Subcutaneous abdominal adipose tissue (tissue), 5 donors: ENCODE measurements around the gene APOBEC3C.
"Not testable (repeated sequence)": the region's sequence is repeated elsewhere in the genome, so short reads cannot be mapped to it uniquely, and the experiment has no call there.

Experiments
- H3K27ac ChIP-seq: one replicate; pipeline ENCODE4 v1.7.0; 2013; ENCODE audit warnings: low read depth, mild to moderate bottlenecking, inconsistent platforms, low read length, moderate library complexity
- H3K27me3 ChIP-seq, 5 donors: one replicate each; pipeline ENCODE4 v1.7.0; 2013; ENCODE audit warnings: low read length in 5 of 5, inconsistent platforms in 1 of 5; ENCODE audit not compliant: control insufficient read depth in 5 of 5, insufficient read depth in 4 of 5
- H3K36me3 ChIP-seq, 5 donors: one replicate each; pipeline ENCODE4 v1.7.0; 2013; ENCODE audit warnings: low read length in 5 of 5; ENCODE audit not compliant: control insufficient read depth in 5 of 5, insufficient read depth in 5 of 5
- H3K4me1 ChIP-seq, 5 donors: one replicate each; pipeline ENCODE4 v1.7.0; 2013; ENCODE audit warnings: low read length in 5 of 5, mild to moderate bottlenecking in 3 of 5, moderate library complexity in 1 of 5; ENCODE audit not compliant: control insufficient read depth in 5 of 5, insufficient read depth in 5 of 5
- H3K4me3 ChIP-seq, 5 donors: one replicate each; pipeline ENCODE4 v1.7.0; 2013; ENCODE audit warnings: low read length in 5 of 5, low read depth in 1 of 5
- H3K9ac ChIP-seq, 5 donors: one replicate each; pipeline ENCODE4 v1.7.0; 2013; ENCODE audit warnings: low read length in 5 of 5, mild to moderate bottlenecking in 4 of 5, moderate library complexity in 3 of 5
- H3K9me3 ChIP-seq, 5 donors: one replicate each; pipeline ENCODE4 v1.7.0; 2013; ENCODE audit warnings: low read length in 5 of 5; ENCODE audit not compliant: control insufficient read depth in 5 of 5
- donor health status: healthy.
- donor health status: healthy.
- donor health status: healthy.
- donor health status: healthy.
- donor health status: healthy.

APOBEC3C gene

DNA sequence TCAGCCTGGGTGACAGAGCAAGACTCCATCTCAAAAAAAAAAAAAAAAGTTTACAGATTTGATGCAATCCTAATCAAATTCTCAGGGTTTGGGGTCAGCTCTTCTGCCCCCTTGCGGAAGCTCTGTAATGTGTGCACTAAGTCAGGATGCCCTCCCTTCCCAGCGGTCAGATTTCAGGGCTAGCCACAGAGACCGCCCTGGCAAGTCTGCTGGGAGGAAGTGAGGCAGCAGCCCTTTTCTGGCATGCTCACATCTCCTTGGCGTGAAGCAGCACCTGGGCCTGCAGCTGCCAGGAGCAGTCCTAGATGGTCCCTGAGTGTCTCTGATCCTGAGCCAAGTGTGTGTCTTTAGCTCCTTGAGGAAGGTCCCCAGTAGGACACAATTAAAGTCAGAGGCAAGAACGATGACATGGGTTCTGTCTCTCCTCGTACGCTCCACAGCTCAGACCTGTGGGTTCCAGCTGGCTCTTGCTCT, 10.9 kb upstream of the APOBEC3C start:
- Histone ChIP-seq H3K27ac (no peak overlapping the region), H3K9me3 (no peaks in the 10 kb centered on the region), H3K4me3 (no peak overlapping the region), H3K36me3 (no peaks in the 10 kb centered on the region), H3K27me3 (peaks cover 0 to 9% (median 8%) of the 10 kb centered on the region in 5 donors), H3K9ac (no peak overlapping the region), H3K4me1 (peaks cover 0 to 5% (median 3%) of the 10 kb centered on the region in 5 donors)

DNA sequence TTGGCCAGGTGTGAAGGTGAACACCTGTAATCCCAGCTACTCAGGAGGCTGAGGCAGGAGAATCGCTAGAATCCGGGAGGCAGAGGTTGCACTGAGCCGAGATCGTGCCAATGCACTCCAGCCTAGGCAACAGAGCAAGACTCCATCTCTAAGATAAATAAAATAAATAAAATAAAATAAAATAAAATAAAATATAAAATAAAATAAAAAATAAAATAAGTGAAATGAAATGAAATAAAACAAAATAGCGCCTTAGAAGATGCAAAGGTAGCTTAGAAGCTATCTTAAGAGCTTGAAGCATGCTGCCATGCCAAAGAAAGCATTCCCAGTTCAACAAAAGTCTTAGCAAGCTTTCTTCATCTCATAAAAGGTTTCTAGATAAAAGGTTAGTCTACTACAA, 6.9 kb upstream of the APOBEC3C start:
- Histone ChIP-seq H3K4me1 (peaks cover 0 to 5% (median 3%) of the 10 kb centered on the region in 5 donors), H3K36me3 (no peaks in the 10 kb centered on the region), H3K27me3 (no peaks in the 10 kb centered on the region), H3K4me3 (no peak overlapping the region), H3K9me3 (no peaks in the 10 kb centered on the region), H3K27ac (no peak overlapping the region), H3K9ac (no peak overlapping the region)

DNA sequence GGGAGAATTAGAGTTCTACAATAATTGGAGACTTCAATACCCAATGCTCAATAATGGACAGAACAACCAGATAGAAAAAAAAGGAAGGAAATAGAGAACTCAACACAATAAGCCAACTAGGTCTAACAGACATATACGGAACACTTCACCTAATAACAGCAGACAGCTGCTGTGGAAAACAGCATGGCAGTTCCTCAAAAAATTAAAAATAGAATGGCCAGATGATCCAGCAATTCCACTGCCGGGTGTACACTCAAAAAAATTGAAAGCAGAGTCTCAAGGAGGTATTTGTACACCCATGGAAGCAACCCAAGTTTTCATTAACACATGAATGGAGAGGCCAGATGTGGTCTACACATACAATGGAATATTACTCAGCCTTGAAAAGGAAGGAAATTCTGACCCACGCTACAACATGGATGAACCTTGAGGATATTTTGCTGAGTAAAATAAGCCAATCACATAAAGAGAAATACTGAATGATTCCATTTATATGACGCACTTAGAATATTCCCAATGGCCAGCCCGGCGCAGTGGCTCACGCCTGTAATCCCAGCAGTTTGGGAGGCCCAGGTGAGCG, 5.7 kb upstream of the APOBEC3C start:
- H3K9ac ChIP-seq, H3K4me1 ChIP-seq, H3K36me3 ChIP-seq: not testable (repeated sequence)

DNA sequence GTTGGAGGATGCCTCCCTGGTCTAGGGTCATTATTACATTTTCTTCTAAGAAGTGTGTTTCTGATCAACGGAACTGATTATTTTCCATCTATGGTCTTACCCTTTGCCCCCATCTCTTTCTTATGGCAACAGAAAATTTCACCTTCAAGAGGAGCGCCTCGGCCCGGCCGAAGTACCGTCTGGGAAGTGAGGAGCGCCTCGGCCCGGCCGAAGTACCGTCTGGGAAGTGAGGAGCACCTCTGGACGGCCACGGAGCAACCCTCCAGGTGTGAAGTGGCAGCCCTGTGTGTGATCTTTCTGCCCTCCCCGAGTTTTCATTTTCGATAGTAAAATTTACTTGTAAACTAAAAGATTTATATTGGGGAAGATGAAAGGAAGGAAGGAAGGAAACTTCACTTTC, 3.1 kb upstream of the APOBEC3C start:
- H3K4me3 ChIP-seq, result no peak overlapping the region
- H3K9me3 ChIP-seq, result no peaks in the 10 kb centered on the region
- H3K27ac ChIP-seq, result no peak overlapping the region
- H3K27me3 ChIP-seq, result no peaks in the 10 kb centered on the region
- no peak overlapping the region for H3K9ac ChIP-seq
- peaks cover 0 to 22% (median 14%) of the 10 kb centered on the region in 5 donors for H3K4me1 ChIP-seq
- H3K36me3 ChIP-seq, result no peaks in the 10 kb centered on the region

More for the DNA sequence above, 5.7 kb upstream of the APOBEC3C start:
- not testable (repeated sequence) for H3K27ac ChIP-seq, H3K4me3 ChIP-seq, H3K9me3 ChIP-seq, H3K27me3 ChIP-seq

DNA sequence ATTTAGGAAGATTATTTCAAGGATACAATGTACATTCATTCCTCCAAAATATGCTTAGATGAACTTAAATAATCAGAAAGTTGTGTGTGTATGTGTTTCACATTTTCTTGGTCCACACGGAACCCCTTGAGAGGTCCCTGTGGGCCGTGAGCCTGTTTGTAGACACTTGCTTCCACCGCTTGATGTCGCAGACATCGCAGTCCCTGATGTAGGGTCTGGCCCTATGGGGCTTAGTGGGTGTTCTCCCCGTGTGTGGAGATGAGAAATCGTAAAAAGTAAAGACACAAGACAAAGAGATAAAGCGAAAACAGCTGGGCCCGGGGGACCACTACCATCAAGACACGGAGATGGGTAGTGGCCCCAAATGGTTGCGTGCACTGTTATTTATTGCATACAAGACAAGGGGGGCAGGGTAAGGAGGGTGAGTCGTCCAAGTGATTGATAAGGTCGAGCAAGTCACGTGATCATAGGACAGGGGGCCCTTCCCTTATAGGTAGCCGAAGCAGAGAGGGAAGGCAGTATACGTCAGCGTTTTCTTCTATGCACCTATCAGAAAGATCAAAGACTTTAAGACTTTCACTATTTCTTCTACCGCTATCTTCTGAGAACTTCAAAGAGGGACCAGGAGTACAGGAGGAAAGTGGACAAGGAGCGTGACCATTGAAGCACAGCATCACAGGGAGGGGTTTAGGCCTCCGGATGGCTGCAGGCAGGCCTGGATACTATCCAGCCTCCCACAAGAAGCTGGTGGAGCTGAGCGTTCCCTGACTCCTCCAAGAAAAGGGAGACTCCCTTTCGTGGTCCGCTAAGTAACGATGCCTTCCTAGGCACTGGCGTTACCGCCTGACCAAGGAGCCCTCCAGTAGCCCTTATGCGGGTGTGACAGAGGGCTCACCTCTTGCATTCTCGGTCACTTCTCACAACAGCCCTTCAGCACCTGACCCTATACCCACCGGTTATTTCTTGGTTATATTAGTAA, 1.2 kb upstream of the APOBEC3C start:
- no peaks in the 10 kb centered on the region for H3K27me3 ChIP-seq
- no peak overlapping the region for H3K27ac ChIP-seq
- H3K9ac ChIP-seq, result no peak overlapping the region
- H3K36me3 ChIP-seq, result no peaks in the 10 kb centered on the region
- no peak overlapping the region for H3K4me3 ChIP-seq
- no peaks in the 10 kb centered on the region for H3K9me3 ChIP-seq
- H3K4me1 ChIP-seq, result peaks cover 0 to 22% (median 14%) of the 10 kb centered on the region in 5 donors

DNA sequence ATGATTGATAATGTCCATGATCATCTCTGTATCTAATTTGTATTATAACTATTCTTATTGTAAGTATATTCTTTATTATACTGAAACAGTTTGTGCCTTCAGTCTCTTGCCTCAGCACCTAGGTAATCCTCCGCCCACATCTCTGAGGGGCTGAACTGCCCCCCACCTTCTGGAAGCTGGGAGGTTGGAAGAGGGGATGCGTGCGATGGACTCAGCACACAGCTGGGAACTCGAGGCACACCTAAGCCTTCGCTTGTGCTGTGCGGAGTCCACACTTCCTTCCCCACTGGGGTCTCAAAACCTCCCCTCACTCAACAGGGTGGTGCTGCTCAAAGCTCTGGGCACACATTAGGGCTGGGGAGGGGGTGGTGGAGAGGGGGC, 506 bp upstream of the APOBEC3C start:
- Histone ChIP-seq H3K4me3 (peak overlapping the region; percentile 60 to 77 (median 66)), H3K9ac (peak overlapping the region in 1 of 5 donors; percentile 60), H3K4me1 (peaks cover 0 to 22% (median 14%) of the 10 kb centered on the region in 5 donors)
- not testable (repeated sequence) for H3K9me3 ChIP-seq, H3K27ac ChIP-seq, H3K36me3 ChIP-seq, H3K27me3 ChIP-seq

DNA sequence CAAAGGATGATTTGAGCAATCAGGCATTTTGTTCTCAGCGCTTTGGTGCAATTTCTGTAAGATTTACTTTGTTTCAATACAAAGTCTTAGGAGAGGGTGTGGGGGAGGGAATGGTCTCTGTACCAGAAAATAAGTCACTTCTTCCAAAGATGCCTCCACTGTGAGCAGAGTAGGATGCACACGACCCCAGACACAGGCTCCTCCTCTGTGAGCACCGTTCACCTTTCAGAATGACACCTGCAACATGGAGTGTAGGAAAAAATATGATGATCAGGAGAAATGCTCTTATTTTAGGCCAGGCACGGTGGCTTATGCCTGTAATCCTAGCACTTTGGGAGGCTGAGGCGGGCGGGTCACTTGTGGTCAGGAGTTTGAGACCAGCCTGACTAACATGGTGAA, 665 bp downstream of the APOBEC3C start:
- peaks cover 0 to 22% (median 14%) of the 10 kb centered on the region in 5 donors for H3K4me1 ChIP-seq
- H3K36me3 ChIP-seq, H3K9me3 ChIP-seq, H3K27me3 ChIP-seq, H3K27ac ChIP-seq: not testable (repeated sequence)
- H3K4me3 ChIP-seq, result peak overlapping the region; percentile 51 to 67 (median 64)
- peak overlapping the region in 3 of 5 donors; percentile 24 to 60 (median 43) for H3K9ac ChIP-seq

DNA sequence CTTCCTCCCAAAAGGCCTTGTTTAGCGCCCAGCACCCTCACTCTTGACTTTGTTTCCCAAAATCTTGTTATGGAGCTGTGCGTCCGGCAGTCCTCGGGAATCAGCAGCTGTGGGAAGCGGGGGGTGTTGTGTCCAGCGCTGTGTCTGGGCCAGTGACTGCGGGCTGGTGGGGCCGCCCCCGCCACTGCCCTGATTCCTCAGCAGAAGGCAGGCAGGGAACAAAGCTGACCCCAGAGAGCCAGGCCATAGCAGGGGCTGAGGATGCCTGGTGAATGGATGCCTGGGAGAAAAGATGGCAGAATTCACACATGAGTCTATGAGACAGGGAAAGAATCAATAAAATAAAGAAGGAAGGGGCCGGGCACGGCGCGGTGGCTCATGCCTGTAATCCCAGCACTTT, 2.5 kb downstream of the APOBEC3C start:
- no peak overlapping the region for H3K9ac ChIP-seq
- no peak overlapping the region for H3K27ac ChIP-seq
- peaks cover 0 to 32% (median 18%) of the 10 kb centered on the region in 5 donors for H3K4me1 ChIP-seq
- H3K27me3 ChIP-seq, result no peaks in the 10 kb centered on the region
- no peak overlapping the region for H3K4me3 ChIP-seq
- no peaks in the 10 kb centered on the region for H3K9me3 ChIP-seq
- peaks cover 0 to 4% (median 0%) of the 10 kb centered on the region in 5 donors for H3K36me3 ChIP-seq

DNA sequence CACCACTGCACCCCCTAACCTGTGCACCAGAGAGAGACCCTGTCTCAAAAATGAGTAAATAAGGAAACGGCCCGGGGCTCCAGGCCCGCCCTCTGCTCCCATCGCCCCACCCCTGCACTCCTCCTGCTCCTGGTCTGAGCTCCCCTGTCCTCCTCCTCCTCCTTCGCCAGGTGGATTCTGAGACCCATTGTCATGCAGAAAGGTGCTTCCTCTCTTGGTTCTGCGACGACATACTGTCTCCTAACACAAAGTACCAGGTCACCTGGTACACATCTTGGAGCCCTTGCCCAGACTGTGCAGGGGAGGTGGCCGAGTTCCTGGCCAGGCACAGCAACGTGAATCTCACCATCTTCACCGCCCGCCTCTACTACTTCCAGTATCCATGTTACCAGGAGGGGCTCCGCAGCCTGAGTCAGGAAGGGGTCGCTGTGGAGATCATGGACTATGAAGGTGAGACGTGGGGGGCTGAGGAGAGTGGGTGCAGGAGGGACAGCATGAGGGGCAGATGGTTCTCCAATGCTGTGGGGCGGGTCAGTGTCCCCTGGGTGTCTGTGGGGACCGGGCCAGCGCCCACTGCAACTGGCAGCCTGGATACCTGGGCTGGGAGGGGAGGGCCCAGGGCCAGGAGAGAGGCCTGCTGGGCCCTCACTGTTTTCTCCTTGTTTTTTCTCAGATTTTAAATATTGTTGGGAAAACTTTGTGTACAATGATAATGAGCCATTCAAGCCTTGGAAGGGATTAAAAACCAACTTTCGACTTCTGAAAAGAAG, 3.7 kb downstream of the APOBEC3C start:
- Histone ChIP-seq H3K27ac (no peak overlapping the region), H3K36me3 (peaks cover 0 to 4% (median 0%) of the 10 kb centered on the region in 5 donors), H3K4me1 (peaks cover 0 to 38% (median 19%) of the 10 kb centered on the region in 5 donors), H3K27me3 (no peaks in the 10 kb centered on the region), H3K9ac (no peak overlapping the region), H3K9me3 (no peaks in the 10 kb centered on the region), H3K4me3 (no peak overlapping the region)
